ENCODE measurements around the gene PRKN. TPM values are rescaled to one million over a fixed set of nuclear protein-coding genes. Genes with fewer than 3 reads are reported as not detected.

PRKN gene
- total and polyA plus RNA-seq, 2 donors (not counting 3 experiments of a cell fraction or from before 2014, with no cell fraction given) = 0.06 TPM; not detected in 1

DNA sequence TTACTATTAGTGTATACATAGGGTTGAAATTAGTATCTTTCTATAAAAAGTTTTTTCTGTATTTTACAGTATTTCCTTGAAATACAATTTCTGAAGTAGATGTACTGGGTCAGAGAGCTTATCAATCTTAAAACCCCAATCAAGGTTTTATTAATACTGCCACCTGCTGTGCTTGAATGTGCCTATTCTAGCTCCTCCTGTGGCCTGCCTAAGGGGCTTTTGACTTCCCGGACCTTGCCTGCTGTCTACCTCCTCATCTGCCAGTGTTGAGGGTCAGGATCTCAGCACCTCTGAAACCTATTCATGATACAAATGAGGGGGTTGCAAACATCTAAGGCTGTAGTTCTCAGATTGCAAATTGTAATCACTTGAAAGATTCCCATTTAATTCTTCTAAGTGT is 9.4 kb upstream of the PRKN start:
- no peaks in the 10 kb centered on the region for H3K9me3 ChIP-seq (replicated peaks; ENCODE audit: control insufficient read depth, insufficient read depth, low read length)
- H3K4me3 ChIP-seq (replicated peaks in 1 of 3; ENCODE audit: insufficient read depth in 1 of 3, low read depth in 1 of 3, low read length in 3 of 3) = no peak overlapping the region
- no peaks in the 10 kb centered on the region for H3K79me2 ChIP-seq (ENCODE audit: control insufficient read depth, insufficient read depth, low read length)
- DNase-seq (ENCODE audit: low read depth, low spot score) = no peak
- ChIA-PET CTCF (interaction anchor here (0.9 kb wide), 1 partner anchor 1319 kb away, joined by 3 read pairs; no protein-coding TSS in a partner anchor), POLR2A (no interaction called here)
- BruUV-seq (replicated peaks) = no TSS peak
- no peak for FAIRE-seq
- no peaks in the 10 kb centered on the region for H3K27me3 ChIP-seq (ENCODE audit: control insufficient read depth in 2 of 2, insufficient read depth in 2 of 2, low read length in 2 of 2)
- no peaks in the 10 kb centered on the region for H3K36me3 ChIP-seq (ENCODE audit: control insufficient read depth in 2 of 2, extremely low read depth in 1 of 2, insufficient read depth in 2 of 2, low read length in 2 of 2)
- no peak overlapping the region for H3K27ac ChIP-seq (ENCODE audit: insufficient read depth, low read depth, low read length)
- H3K4me2 ChIP-seq (ENCODE audit: insufficient read depth, low read length) = no peak overlapping the region
- H4K20me1 ChIP-seq (replicated peaks; ENCODE audit: control insufficient read depth, extremely low read depth, insufficient read depth, low read length) = no peaks in the 10 kb centered on the region
- dilution Hi-C loops (cut with MboI; ENCODE audit: extremely low pct_ligation_motif_present, low sequenced_read_pairs) = no loop called here
- no peak overlapping the region for H3K9ac ChIP-seq (replicated peaks; ENCODE audit: extremely low read depth, insufficient read depth, low read length)
- H3K4me1 ChIP-seq (ENCODE audit: control insufficient read depth, extremely low read depth, insufficient read depth, low read length) = no peaks in the 10 kb centered on the region
- intact Hi-C loops (cut with micrococcal nuclease) = no loop called here
- TF ChIP-seq POLR2AphosphoS5 (IDR thresholded peaks at IDR 0.05; ENCODE audit: insufficient read depth, low read depth, low read length) = no peak
- TF ChIP-seq MAX (IDR thresholded peaks at IDR 0.05; ENCODE audit: insufficient read depth, insufficient read length) = no peak
- TF ChIP-seq GATA2 (IDR thresholded peaks at IDR 0.05; ENCODE audit: insufficient read depth, insufficient read length, low read depth, low read length) = no peak
- TF ChIP-seq, protein P1, sequence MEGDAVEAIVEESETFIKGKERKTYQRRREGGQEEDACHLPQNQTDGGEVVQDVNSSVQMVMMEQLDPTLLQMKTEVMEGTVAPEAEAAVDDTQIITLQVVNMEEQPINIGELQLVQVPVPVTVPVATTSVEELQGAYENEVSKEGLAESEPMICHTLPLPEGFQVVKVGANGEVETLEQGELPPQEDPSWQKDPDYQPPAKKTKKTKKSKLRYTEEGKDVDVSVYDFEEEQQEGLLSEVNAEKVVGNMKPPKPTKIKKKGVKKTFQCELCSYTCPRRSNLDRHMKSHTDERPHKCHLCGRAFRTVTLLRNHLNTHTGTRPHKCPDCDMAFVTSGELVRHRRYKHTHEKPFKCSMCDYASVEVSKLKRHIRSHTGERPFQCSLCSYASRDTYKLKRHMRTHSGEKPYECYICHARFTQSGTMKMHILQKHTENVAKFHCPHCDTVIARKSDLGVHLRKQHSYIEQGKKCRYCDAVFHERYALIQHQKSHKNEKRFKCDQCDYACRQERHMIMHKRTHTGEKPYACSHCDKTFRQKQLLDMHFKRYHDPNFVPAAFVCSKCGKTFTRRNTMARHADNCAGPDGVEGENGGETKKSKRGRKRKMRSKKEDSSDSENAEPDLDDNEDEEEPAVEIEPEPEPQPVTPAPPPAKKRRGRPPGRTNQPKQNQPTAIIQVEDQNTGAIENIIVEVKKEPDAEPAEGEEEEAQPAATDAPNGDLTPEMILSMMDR (IDR thresholded peaks at IDR 0.05; ENCODE audit: extremely low read depth in 1 of 2, insufficient read depth in 1 of 2, low read depth in 1 of 2, low read length in 2 of 2) = no peak
- TF ChIP-seq MYC (IDR thresholded peaks at IDR 0.05; ENCODE audit: low read depth, low read length) = no peak
- no peak for TF ChIP-seq JUN (IDR thresholded peaks at IDR 0.05; ENCODE audit: borderline replicate concordance, insufficient read depth, insufficient read length, low read depth)
- no peak for TF ChIP-seq POLR2A (IDR thresholded peaks at IDR 0.05; ENCODE audit: low read depth, low read length)
- no peak for TF ChIP-seq EZH2 (IDR thresholded peaks at IDR 0.05; ENCODE audit: borderline replicate concordance, low read depth, low read length, severe bottlenecking)
- TF ChIP-seq FOS (IDR thresholded peaks at IDR 0.05; ENCODE audit: borderline replicate concordance, insufficient read depth, low read length) = no peak
- H2AFZ ChIP-seq (ENCODE audit: low read depth, low read length) = no peak overlapping the region
- no peaks in the 10 kb centered on the region for H3K9me1 ChIP-seq (replicated peaks; ENCODE audit: control insufficient read depth, extremely low read depth, insufficient read depth, low read length)

Measured in endothelial cell of umbilical vein (primary cell).